Gastrocnemius medialis (tissue), 4 donors: Measurements from ENCODE around the gene ATPAF2. TPM values are rescaled to one million over a fixed set of nuclear protein-coding genes. Genes with fewer than 3 reads are reported as not detected.
A peak's percentile ranks its signal among the peaks of the same experiment; 100 is the strongest.

Experiments
- ATAC-seq, 2 donors: fragments of 150-250 bp; one replicate each; pipeline ENCODE4 v1.9.1; 2016
- DNase-seq, 2 donors: peaks; one replicate each; pipeline ENCODE4 v3.0.0-alpha.2; 2019
- H3K27ac ChIP-seq, 4 donors: fragments of 200-600 bp; sonication (generic); 1 replicate in 1 of 4; 2 replicates in 3 of 4; pipeline ENCODE4 v1.5.1; 2016 to 2018; ENCODE audit warnings: mild to moderate bottlenecking in 2 of 4, moderate library complexity in 1 of 4
- H3K27me3 ChIP-seq, 3 donors: fragments of 200-600 bp; sonication (generic) in 2 of 3; 1 replicate in 1 of 3; 2 replicates in 2 of 3; pipeline versions ENCODE4 v1.5.1 to v1.6.0; 2016 to 2019; ENCODE audit warnings: mild to moderate bottlenecking in 1 of 3, moderate library complexity in 1 of 3
- H3K36me3 ChIP-seq, 2 donors: fragments of 200-600 bp; sonication (generic) in 1 of 2; one replicate each; pipeline ENCODE4 v1.5.1; 2017 to 2018
- H3K4me1 ChIP-seq, 2 donors: fragments of 200-600 bp; sonication (generic) in 1 of 2; one replicate each; pipeline ENCODE4 v1.5.1; 2016 to 2017; ENCODE audit warnings: mild to moderate bottlenecking in 2 of 2
- H3K4me3 ChIP-seq, 4 donors: fragments of 200-600 bp; sonication (generic) in 3 of 4; 1 replicate in 1 of 4; 2 replicates in 3 of 4; pipeline ENCODE4 v1.5.1; 2016 to 2019; ENCODE audit warnings: mild to moderate bottlenecking in 2 of 4
- H3K9me3 ChIP-seq, 3 donors: fragments of 200-600 bp; sonication (generic) in 2 of 3; 1 replicate in 1 of 3; 2 replicates in 2 of 3; pipeline ENCODE4 v1.5.1; 2016 to 2019
- CTCF ChIP-seq, 5 experiments: fragments of 450-650 bp in 3 of 5; fragments of 200-600 bp in 2 of 5; sonication (generic) in 2 of 5; IDR thresholded peaks in 4 of 5; conservative IDR thresholded peaks in 1 of 5; 1 replicate in 4 of 5; 2 replicates in 1 of 5; pipeline ENCODE4 v1.5.1; 2016 to 2019; ENCODE audit warnings: antibody characterized with exemption in 5 of 5, mild to moderate bottlenecking in 3 of 5, moderate library complexity in 3 of 5
- POLR2A ChIP-seq, 2 donors: fragments of 450-650 bp; IDR thresholded peaks; one replicate each; pipeline ENCODE4 v1.6.1; 2017; ENCODE audit warnings: antibody characterized with exemption in 2 of 2, mild to moderate bottlenecking in 2 of 2, moderate library complexity in 2 of 2
- in situ Hi-C, 4 donors: fragments of 200-750 bp; cut with MboI; loops; one replicate each; pipeline versions ENCODE4 v1.15.0 to v1.8.0; 2017; ENCODE audit warnings: low sequenced_read_pairs in 4 of 4
- intact Hi-C: fragments of 100-400 bp; cut with DNase I; formaldehyde crosslinking; loops from one replicate; pipeline ENCODE4 v1.15.1; 2023; ENCODE audit warnings: low total_unique reads
- total RNA-seq, 4 donors: library from RNA; depleted of rRNA; stranded (reverse); fragments of >200 nt; gene quantifications; one replicate each; pipeline versions ENCODE4 v1.1.0 to v1.2.3, GENCODE V29; 2016

The ATPAF2 gene
- total RNA-seq, 4 donors from 2014 or later, result 12.6 to 19.9 (median 16.2) TPM

- DNase-seq (no peak), ATAC-seq (no peak)
- Histone ChIP-seq H3K27me3 (no peaks in the 10 kb centered on the region), H3K36me3 (no peaks in the 10 kb centered on the region), H3K4me1 (peaks cover 31 to 37% of the 10 kb centered on the region in 2 donors), H3K9me3 (no peaks in the 10 kb centered on the region), H3K27ac (no peak overlapping the region), H3K4me3 (no peak overlapping the region)
- intact Hi-C loops, result no loop called here
- in situ Hi-C loops, result loop anchor here (10.0 to 25.0 kb wide), 4 partner anchors 61 to 361 kb away; partner anchors contain the start of genes DRC3 (in 1 of the 4) and TOM1L2 (in 1 of the 4)
- no peak for TF ChIP-seq CTCF (IDR thresholded peaks at IDR 0.05 in 4 of 5, conservative IDR thresholded peaks at IDR 0.05 in 1 of 5)
Observed at GRCh38 chr17:18035704-18036103, 3.3 kb downstream of the ATPAF2 start.

GRCh38 chr17:18033442-18034099, 5.4 kb downstream of the ATPAF2 start:
- H3K9me3 ChIP-seq, result no peaks in the 10 kb centered on the region
- in situ Hi-C loops (loop anchor here (10.0 to 25.0 kb wide), 4 partner anchors 59 to 359 kb away; partner anchors contain the start of genes DRC3 (in 1 of the 4) and TOM1L2 (in 1 of the 4)), intact Hi-C loops (loop anchor here (2.0 to 5.0 kb wide), 3 partner anchors 111 to 353 kb away; partner anchors contain the start of gene RAI1)
- no peaks in the 10 kb centered on the region for H3K36me3 ChIP-seq
- peaks cover 28 to 33% of the 10 kb centered on the region in 2 donors for H3K4me1 ChIP-seq
- peak overlapping the region; percentile 9 to 53 (median 45) for H3K27ac ChIP-seq
- peak; percentile 42 to 44 for DNase-seq
- H3K27me3 ChIP-seq, result no peaks in the 10 kb centered on the region
- peak; percentile 92 to 98 for ATAC-seq
- TF ChIP-seq CTCF (IDR thresholded peaks at IDR 0.05 in 4 of 5, conservative IDR thresholded peaks at IDR 0.05 in 1 of 5), result peak; percentile 66 to 69 (median 67)
- no peak for TF ChIP-seq POLR2A (IDR thresholded peaks at IDR 0.05)
- no peak overlapping the region for H3K4me3 ChIP-seq

GRCh38 chr17:18031955-18032354, 7.0 kb downstream of the ATPAF2 start:
- intact Hi-C loops, result loop anchor here (2.0 to 5.0 kb wide), 3 partner anchors 109 to 351 kb away; partner anchors contain the start of gene RAI1
- Histone ChIP-seq H3K9me3 (no peaks in the 10 kb centered on the region), H3K27me3 (no peaks in the 10 kb centered on the region), H3K4me3 (no peak overlapping the region), H3K36me3 (no peaks in the 10 kb centered on the region), H3K4me1 (peaks cover 31 to 34% of the 10 kb centered on the region in 2 donors), H3K27ac (peak overlapping the region in 3 of 4 donors; percentile 0 to 47 (median 45))
- DNase-seq (no peak), ATAC-seq (no peak)
- in situ Hi-C loops, result loop anchor here (10.0 to 25.0 kb wide), 4 partner anchors 57 to 357 kb away; partner anchors contain the start of genes DRC3 (in 1 of the 4) and TOM1L2 (in 1 of the 4)
- TF ChIP-seq CTCF (IDR thresholded peaks at IDR 0.05 in 4 of 5, conservative IDR thresholded peaks at IDR 0.05 in 1 of 5) (no peak), POLR2A (IDR thresholded peaks at IDR 0.05) (no peak)

GRCh38 chr17:18028952-18029540, 9.9 kb downstream of the ATPAF2 start:
- no peaks in the 10 kb centered on the region for H3K9me3 ChIP-seq
- no peak overlapping the region for H3K4me3 ChIP-seq
- intact Hi-C loops, result no loop called here
- H3K4me1 ChIP-seq, result peaks cover 31 to 46% of the 10 kb centered on the region in 2 donors
- DNase-seq (no peak), ATAC-seq (no peak)
- no peak for TF ChIP-seq POLR2A (IDR thresholded peaks at IDR 0.05)
- no peak for TF ChIP-seq CTCF (IDR thresholded peaks at IDR 0.05 in 4 of 5, conservative IDR thresholded peaks at IDR 0.05 in 1 of 5)
- peak overlapping the region in 3 of 4 donors; percentile 73 to 86 (median 83) for H3K27ac ChIP-seq
- no peaks in the 10 kb centered on the region for H3K27me3 ChIP-seq
- in situ Hi-C loops, result loop anchor here (25.0 kb wide), 2 partner anchors 92 to 142 kb away; no protein-coding TSS in a partner anchor
- no peaks in the 10 kb centered on the region for H3K36me3 ChIP-seq
